HepG2 (cell line): ENCODE results near the gene RBCK1. TPM values are rescaled to one million over a fixed set of nuclear protein-coding genes. Genes with fewer than 3 reads are reported as not detected.

Experiments
- CBX2 ChIP-seq, 2 experiments: fragments of 200-600 bp in 1 of 2; sonication (generic); formaldehyde crosslinking in 1 of 2; IDR thresholded peaks; 2 replicates each; pipeline versions ENCODE4 v1.7.0 to v1.8.1; 2018 to 2022; ENCODE audit warnings: low read depth in 2 of 2, low read length in 1 of 2, mild to moderate bottlenecking in 1 of 2, missing genetic modification reagents in 1 of 2
- DDIT3 ChIP-seq: sonication (generic); formaldehyde crosslinking; IDR thresholded peaks from 2 replicates; pipeline ENCODE4 v1.4.0; 2020; ENCODE audit warnings: mild to moderate bottlenecking, missing genetic modification reagents
- DNMT1 ChIP-seq: sonication (generic); formaldehyde crosslinking; IDR thresholded peaks from 2 replicates; pipeline ENCODE4 v1.5.1; 2020; ENCODE audit warnings: mild to moderate bottlenecking, missing genetic modification reagents
- FOXA1 ChIP-seq, 2 experiments: fragments of 450-650 bp in 1 of 2; sonication (generic) in 1 of 2; formaldehyde crosslinking in 1 of 2; IDR thresholded peaks; 2 replicates each; pipeline versions ENCODE4 v1.4.0 to v1.6.1; 2016 to 2020; ENCODE audit warnings: missing genetic modification reagents in 1 of 2
- FOXO1 ChIP-seq: sonication (generic); formaldehyde crosslinking; IDR thresholded peaks from 2 replicates; pipeline ENCODE4 v1.4.0; 2020; ENCODE audit warnings: missing genetic modification reagents
- HIVEP1 ChIP-seq: sonication (generic); formaldehyde crosslinking; IDR thresholded peaks from 2 replicates; pipeline ENCODE4 v1.4.0; 2020; ENCODE audit warnings: mild to moderate bottlenecking, missing genetic modification reagents
- HOXD1 ChIP-seq: sonication (generic); formaldehyde crosslinking; IDR thresholded peaks from 2 replicates; pipeline ENCODE4 v1.5.0; 2020; ENCODE audit warnings: missing genetic modification reagents
- MIER3 ChIP-seq: IDR thresholded peaks from 2 replicates; pipeline ENCODE4 v1.6.1; 2016; ENCODE audit warnings: missing compliant biosample characterization, borderline replicate concordance
- MTERF4 ChIP-seq: sonication (generic); formaldehyde crosslinking; IDR thresholded peaks from 2 replicates; pipeline ENCODE4 v1.8.0; 2023; ENCODE audit warnings: mild to moderate bottlenecking, missing genetic modification reagents
- NR3C1 ChIP-seq: sonication (generic); formaldehyde crosslinking; IDR thresholded peaks from 2 replicates; pipeline ENCODE4 v1.4.0; 2020; ENCODE audit warnings: missing genetic modification reagents
- RFXAP ChIP-seq: sonication (generic); formaldehyde crosslinking; IDR thresholded peaks from 2 replicates; pipeline ENCODE4 v1.4.0; 2020; ENCODE audit warnings: missing genetic modification reagents, borderline replicate concordance
- SOX5 ChIP-seq: IDR thresholded peaks from 2 replicates; pipeline ENCODE4 v1.6.1; 2016; ENCODE audit warnings: borderline replicate concordance
- SP140L ChIP-seq: sonication (generic); formaldehyde crosslinking; IDR thresholded peaks from 2 replicates; pipeline ENCODE4 v1.4.0; 2020; ENCODE audit warnings: missing genetic modification reagents, borderline replicate concordance
- SP2 ChIP-seq: sonication (generic); formaldehyde crosslinking; IDR thresholded peaks from 2 replicates; pipeline ENCODE4 v1.5.1; 2020; ENCODE audit warnings: mild to moderate bottlenecking, missing genetic modification reagents
- TFDP2 ChIP-seq: sonication (generic); formaldehyde crosslinking; IDR thresholded peaks from 2 replicates; pipeline ENCODE4 v1.4.0; 2020; ENCODE audit warnings: missing genetic modification reagents
- ZBTB33 ChIP-seq: sonication (generic); formaldehyde crosslinking; IDR thresholded peaks from 2 replicates; pipeline ENCODE4 v1.4.0; 2020; ENCODE audit warnings: missing genetic modification reagents
- ZNF276 ChIP-seq: sonication (generic); formaldehyde crosslinking; IDR thresholded peaks from 2 replicates; pipeline ENCODE4 v1.4.0; 2020; ENCODE audit warnings: mild to moderate bottlenecking, low read depth, missing genetic modification reagents
- ZNF296 ChIP-seq: sonication (generic); formaldehyde crosslinking; conservative IDR thresholded peaks from 2 replicates; pipeline ENCODE4 v1.5.0; 2020; ENCODE audit warnings: mild to moderate bottlenecking, missing genetic modification reagents
- ZNF44 ChIP-seq: sonication (generic); formaldehyde crosslinking; IDR thresholded peaks from 2 replicates; pipeline ENCODE4 v1.5.1; 2020; ENCODE audit warnings: mild to moderate bottlenecking, missing genetic modification reagents
- ZNF510 ChIP-seq: sonication (generic); formaldehyde crosslinking; IDR thresholded peaks from 2 replicates; pipeline ENCODE4 v1.4.0; 2020; ENCODE audit warnings: low read depth, mild to moderate bottlenecking, missing genetic modification reagents
- ZNF549 ChIP-seq: sonication (generic); formaldehyde crosslinking; IDR thresholded peaks from 2 replicates; pipeline ENCODE4 v1.5.0; 2020; ENCODE audit warnings: missing genetic modification reagents
- ZNF563 ChIP-seq: sonication (generic); formaldehyde crosslinking; IDR thresholded peaks from 2 replicates; pipeline ENCODE4 v1.8.0; 2022; ENCODE audit warnings: mild to moderate bottlenecking, moderate library complexity, missing genetic modification reagents
- ZNF776 ChIP-seq: sonication (generic); formaldehyde crosslinking; IDR thresholded peaks from 2 replicates; pipeline ENCODE4 v1.4.0; 2020; ENCODE audit warnings: mild to moderate bottlenecking, missing genetic modification reagents
- polyA plus RNA-seq, 8 experiments: library from polyadenylated mRNA; depleted of rRNA in 3 of 8; stranded (reverse) in 7 of 8; unstranded in 1 of 8; fragments of >200 nt; fragmentation: Illumina TruSeq in 4 of 8; extraction: Trizol in 4 of 8; gene quantifications; 2 replicates each; pipeline versions ENCODE4 v1.2.1 to v1.2.3, GENCODE V29; 2011 to 2016; ENCODE audit warnings: low read depth in 4 of 8, missing spikeins in 1 of 8, mixed read lengths in 1 of 8; ENCODE audit not compliant: insufficient read depth in 1 of 8
- total RNA-seq, 5 experiments: library from RNA; depleted of rRNA; stranded (reverse); fragments of >200 nt; fragmentation: Illumina TruSeq; extraction: Trizol; gene quantifications; 2 replicates each; pipeline ENCODE4 v1.2.3, GENCODE V29; 2016; ENCODE audit warnings: low read depth in 1 of 5

RBCK1 gene
- total and polyA plus RNA-seq, 2 of the 13 experiments (the other 11 are each of a cell fraction or from before 2014, with no cell fraction given) = 149 to 215 TPM

- TF ChIP-seq ZBTB33 (CRISPR knock-in tag) (peak; percentile 75; the same call in 1 of the 2 replicates), DNMT1 (CRISPR knock-in tag) (0 out of 2 replicates have a peak, but pooled peaks have one; percentile 6), ZNF296 (CRISPR knock-in tag) (no peak; the same call in 1 of the 2 replicates), ZNF44 (CRISPR knock-in tag) (no peak), HIVEP1 (peak; percentile 90; the same call in 1 of the 2 replicates), SP2 (no peak), ZNF776 (CRISPR knock-in tag) (peak; percentile 95), DDIT3 (CRISPR knock-in tag) (peak; percentile 99), ZNF549 (peak; percentile 55; the same call in 1 of the 2 replicates), ZNF563 (CRISPR knock-in tag) (peak; percentile 92), FOXO1 (CRISPR knock-in tag) (peak; percentile 77), RFXAP (CRISPR knock-in tag) (peak; percentile 76; the same call in 1 of the 2 replicates), TFDP2 (CRISPR knock-in tag) (peak; percentile 73; the same call in 1 of the 2 replicates), FOXA1 (IDR thresholded peaks at IDR 0.05) (no peak), FOXA1 (CRISPR knock-in tag; IDR thresholded peaks at IDR 0.05) (peak; percentile 58; the same call in 1 of the 2 replicates), SOX5 (CRISPR knock-in tag) (0 out of 2 replicates have a peak, but pooled peaks have one; percentile 43), SP140L (CRISPR knock-in tag) (no peak), ZNF276 (CRISPR knock-in tag) (0 out of 2 replicates have a peak, but pooled peaks have one; percentile 81), ZNF510 (peak; percentile 86; the same call in 1 of the 2 replicates), HOXD1 (CRISPR knock-in tag) (peak; percentile 78), MTERF4 (CRISPR knock-in tag) (peak; percentile 68), CBX2 (IDR thresholded peaks at IDR 0.05; ENCODE audit: low read depth, low read length) (no peak), CBX2 (CRISPR knock-in tag; IDR thresholded peaks at IDR 0.05; ENCODE audit: low read depth) (no peak), NR3C1 (CRISPR knock-in tag) (no peak), MIER3 (CRISPR knock-in tag) (no peak)
These were observed 27.1 kb upstream of the RBCK1 start (continued) for GRCh38 chr20:380763-381580.
